ENCODE results near the gene IPO13.

The IPO13 gene

DNA sequence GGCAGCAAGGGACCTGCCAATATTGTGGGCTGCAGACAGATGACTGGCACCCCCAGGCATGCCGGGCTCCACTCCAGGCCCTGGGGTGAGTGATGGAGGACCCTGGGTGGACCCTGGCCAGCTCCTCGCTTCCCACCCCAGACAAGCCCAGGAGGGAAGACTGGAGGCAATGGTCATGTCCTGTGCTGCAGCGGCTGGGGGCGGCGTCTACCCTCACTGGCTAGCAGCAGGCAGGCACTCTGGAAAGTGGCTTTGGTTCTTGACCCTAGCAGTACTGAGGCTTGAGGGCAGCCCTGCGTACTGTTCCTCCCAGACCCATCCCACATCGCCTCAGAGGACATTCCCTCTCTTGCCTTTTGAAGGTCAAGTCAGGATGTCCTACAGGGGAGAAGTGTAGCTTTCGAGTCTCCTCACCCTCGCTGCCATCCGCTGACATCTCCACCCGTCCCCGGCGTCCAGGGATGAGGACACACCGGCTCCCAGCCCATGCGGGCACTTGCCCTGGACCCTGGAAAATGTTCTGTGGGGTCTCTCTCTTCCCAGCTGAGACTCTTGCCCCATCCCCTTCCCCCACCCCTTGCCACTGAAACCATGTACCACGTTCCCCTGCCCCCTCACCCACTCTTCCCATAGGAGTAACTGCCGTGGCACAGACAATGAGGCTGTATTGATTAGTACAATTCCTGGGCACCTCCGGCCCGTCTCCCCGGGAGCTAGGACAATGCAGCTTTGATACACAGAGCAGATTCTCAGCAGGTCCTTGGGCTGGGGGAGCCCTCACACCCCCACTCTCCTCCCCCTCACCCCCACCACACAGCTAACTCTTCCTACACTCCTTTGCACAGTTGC, 69.5 kb downstream of the IPO13 start:
- no peak for DNase-seq

- DNase-seq: no peak
Measured at GRCh38 chr1:44016890-44017400, 70.2 kb downstream of the IPO13 start.

Measured in GDM1 (cell line).